Measurements from ENCODE around the gene C9orf40.
A peak's percentile ranks its signal among the peaks of the same experiment; 100 is the strongest.

The C9orf40 gene, protein sequence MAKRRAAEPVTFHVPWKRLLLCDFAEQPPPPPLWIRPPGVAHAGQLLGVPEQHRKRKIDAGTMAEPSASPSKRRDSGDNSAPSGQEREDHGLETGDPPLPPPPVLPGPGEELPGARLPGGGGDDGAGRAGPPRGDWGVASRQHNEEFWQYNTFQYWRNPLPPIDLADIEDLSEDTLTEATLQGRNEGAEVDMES

DNA sequence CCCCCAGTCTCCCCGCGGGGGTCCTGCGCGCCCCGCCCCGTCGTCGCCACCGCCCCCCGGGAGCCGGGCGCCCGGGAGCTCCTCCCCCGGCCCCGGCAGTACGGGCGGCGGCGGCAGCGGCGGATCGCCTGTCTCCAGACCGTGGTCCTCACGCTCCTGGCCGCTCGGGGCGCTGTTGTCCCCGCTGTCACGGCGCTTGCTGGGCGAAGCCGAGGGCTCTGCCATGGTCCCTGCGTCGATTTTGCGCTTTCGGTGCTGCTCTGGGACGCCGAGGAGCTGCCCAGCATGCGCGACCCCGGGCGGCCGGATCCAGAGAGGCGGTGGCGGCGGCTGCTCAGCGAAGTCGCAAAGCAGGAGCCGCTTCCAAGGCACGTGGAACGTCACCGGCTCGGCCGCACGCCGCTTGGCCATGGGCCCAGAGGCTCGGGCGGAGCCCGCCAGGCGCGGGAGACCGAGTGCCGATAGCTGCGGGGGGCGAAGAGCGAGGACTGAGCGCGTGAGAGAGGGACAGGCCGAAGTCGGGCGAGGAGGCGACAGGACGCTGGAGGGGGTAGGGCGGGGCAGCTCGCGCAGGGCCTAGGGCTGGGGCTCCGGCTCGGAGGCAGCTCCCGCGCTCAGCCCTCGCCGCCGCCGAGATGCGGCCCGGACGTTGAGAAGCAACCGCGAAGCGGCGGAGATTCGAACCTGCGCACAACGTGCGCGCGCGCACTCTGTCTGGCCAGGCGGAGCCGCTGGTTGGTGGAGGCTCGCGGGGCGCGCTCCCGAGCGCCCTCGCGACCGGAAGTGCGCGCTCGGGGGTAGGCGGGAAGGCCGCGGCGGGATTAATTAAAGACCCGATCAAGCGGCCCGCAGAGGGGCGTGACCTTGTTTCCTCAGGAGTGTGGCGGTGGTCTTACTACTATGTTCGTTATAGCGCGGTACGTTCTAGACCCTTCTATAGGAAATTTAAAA is at the start of gene C9orf40:
TSS of gene C9orf40 (minus strand) at position 712 of the 951 bp plus-strand sequence. CDS start at position 411, 301 bp downstream.
- TF ChIP-seq, protein P1, sequence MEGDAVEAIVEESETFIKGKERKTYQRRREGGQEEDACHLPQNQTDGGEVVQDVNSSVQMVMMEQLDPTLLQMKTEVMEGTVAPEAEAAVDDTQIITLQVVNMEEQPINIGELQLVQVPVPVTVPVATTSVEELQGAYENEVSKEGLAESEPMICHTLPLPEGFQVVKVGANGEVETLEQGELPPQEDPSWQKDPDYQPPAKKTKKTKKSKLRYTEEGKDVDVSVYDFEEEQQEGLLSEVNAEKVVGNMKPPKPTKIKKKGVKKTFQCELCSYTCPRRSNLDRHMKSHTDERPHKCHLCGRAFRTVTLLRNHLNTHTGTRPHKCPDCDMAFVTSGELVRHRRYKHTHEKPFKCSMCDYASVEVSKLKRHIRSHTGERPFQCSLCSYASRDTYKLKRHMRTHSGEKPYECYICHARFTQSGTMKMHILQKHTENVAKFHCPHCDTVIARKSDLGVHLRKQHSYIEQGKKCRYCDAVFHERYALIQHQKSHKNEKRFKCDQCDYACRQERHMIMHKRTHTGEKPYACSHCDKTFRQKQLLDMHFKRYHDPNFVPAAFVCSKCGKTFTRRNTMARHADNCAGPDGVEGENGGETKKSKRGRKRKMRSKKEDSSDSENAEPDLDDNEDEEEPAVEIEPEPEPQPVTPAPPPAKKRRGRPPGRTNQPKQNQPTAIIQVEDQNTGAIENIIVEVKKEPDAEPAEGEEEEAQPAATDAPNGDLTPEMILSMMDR (IDR thresholded peaks at IDR 0.05): peak; percentile 80

DNA sequence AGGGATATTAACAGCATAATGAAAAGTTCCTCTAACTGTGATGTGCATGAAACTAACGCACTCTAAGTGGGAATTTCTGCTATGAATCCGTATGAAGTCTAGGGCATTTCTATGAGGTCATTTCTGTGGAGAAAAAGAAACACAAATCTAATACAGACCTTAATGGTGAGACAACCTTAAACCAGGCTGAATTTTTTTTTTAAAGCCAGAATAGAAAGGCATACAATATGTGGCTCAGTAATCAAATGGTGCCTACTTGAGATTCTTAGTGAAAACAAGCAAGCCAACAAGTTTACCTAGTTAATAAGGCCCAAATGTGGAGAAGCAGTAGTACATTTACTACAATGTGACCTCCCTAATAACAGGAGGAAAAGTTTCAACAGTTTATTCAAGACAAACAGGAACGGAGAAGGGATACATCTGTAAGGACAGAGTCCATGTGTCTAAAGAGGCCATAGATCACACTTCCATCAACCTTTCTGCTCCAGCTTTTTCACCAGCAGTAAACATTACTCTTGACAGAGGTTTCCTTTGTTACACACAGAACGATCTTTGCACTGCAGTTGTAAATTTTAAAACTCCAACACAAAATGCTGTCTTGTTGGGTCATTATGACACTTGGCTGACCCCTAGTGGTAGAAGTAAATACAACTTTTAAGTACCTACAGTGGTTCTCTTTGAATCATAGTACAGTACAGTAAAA is 49.2 kb upstream of the C9orf40 start:
- TF ChIP-seq, protein P1 (IDR thresholded peaks at IDR 0.05): peak; percentile 71

DNA sequence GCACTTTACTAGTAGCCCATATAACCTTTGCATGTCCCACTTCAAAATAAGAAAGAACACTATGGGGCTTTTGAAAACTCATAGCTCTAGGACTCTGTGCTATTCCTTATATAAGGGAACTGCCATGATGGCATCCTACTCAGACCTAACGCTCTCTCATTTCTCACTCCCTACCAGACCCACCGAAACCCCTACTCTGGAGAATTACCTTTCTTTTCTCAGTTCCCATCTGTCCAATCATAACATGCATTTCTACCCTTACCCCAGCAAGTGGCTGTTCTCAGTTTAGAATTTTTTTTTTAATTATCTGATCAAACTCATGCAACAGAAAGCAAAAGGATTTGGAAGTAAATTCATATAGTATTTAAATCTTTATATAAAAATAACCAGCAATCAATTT is 48.1 kb upstream of the C9orf40 start:
- TF ChIP-seq, protein P1 (IDR thresholded peaks at IDR 0.05): no peak

DNA sequence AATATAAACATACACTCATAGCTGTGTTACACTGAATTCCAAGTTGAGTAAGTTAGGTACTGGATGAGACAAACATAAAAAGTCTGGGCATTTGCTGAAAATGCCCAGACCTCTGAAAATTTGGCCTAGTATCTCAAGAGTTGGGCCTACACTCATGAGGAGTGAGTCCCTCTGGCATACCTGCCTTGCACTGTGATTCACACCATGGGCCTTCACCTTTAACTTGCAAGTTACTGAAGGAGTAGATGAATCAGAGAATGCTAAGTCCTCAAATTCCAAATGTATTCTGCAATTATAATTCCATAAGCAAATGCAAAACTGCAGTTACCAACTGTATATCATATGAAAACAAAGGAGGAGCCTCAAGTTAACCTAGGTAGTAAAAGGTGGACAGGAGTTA is 32.3 kb upstream of the C9orf40 start:
- TF ChIP-seq, protein P1 (IDR thresholded peaks at IDR 0.05): no peak

DNA sequence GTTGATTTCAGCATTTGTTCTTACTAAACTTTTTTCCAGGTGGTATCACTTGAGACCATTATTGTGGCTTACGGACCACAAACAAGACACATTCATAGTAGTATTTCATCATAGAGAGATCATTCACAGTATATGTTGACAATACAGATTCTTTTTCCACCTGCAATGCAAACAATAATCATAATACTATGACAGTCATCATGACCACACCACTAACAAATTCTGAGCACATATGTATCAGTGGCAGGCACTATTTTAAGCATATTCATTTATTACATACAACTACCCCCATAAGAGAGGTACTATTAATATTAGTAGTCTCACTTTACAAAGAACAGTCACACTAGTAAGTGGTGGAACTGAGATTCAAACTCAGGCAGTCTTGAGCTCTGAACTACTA is 31.0 kb upstream of the C9orf40 start:
- TF ChIP-seq, protein P1 (IDR thresholded peaks at IDR 0.05): no peak

DNA sequence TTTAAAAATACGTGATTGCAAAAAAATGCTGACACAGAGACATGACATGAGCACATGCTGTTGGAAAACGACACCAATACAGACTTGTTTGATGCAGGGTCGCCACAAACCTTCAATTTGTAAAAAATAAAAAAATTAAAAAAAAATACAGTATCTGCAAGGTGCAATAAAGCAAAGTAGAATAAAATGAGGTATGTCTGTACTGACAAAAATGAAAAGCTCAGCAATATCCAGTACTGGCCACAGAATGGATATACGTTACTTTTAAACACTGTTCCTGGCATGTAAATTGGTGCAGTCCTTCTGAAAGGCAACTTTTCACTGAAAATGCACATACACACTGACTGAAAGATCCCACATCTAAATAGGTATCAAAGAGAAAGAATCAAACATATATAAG is 27.1 kb upstream of the C9orf40 start:
- TF ChIP-seq, protein P1 (IDR thresholded peaks at IDR 0.05): no peak

DNA sequence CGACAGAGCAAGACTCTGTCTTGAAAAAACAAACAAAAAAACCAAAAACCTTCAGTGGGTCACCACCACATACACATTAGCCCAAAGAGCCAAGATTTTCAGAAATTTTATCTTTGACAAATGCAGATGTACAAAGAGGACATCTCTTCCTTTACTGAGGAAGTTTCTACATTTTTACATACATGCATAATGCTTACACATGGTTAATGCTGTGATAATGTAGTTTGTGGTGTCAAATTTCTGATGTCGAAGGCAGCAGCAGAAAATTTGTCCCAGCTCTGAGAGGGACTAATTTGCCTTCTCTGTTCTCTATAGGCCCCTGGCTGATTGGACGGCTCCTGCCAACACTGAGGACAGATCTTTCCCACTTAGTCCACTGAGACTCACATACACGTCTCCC is 24.6 kb upstream of the C9orf40 start:
- TF ChIP-seq, protein P1 (IDR thresholded peaks at IDR 0.05): no peak

Data from LNCAP (cell line).